Medulla oblongata (tissue), 1 donor: Measurements from ENCODE around the gene CRCP.

Experiments
- DNase-seq: peaks from one replicate; pipeline ENCODE4 v3.0.0-alpha.2; 2015; ENCODE audit errors: extremely low spot score

CRCP gene

GRCh38 chr7:66189695-66190503, 75.3 kb downstream of the CRCP start:
- DNase-seq: no peak

DNA sequence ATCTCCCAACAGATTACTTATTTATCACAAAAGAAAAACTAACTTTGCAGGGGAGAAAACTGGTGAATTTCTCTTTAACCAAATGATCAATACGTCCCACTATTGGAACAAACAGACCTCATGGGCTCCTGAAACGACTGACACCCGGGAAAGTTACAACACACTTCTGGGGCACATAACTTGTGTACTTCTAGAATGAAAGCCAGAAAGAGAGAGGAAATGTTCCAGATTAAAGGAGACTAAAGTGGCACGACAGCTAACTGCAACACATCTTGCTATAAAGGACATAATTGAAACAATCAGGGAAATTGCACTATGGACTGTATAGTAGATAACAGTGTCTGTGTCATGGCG, 75.8 kb downstream of the CRCP start:
- DNase-seq: no peak

GRCh38 chr7:66193146-66193725, 78.6 kb downstream of the CRCP start:
- DNase-seq: no peak

GRCh38 chr7:66198469-66198868, 83.8 kb downstream of the CRCP start:
- no peak for DNase-seq

DNA sequence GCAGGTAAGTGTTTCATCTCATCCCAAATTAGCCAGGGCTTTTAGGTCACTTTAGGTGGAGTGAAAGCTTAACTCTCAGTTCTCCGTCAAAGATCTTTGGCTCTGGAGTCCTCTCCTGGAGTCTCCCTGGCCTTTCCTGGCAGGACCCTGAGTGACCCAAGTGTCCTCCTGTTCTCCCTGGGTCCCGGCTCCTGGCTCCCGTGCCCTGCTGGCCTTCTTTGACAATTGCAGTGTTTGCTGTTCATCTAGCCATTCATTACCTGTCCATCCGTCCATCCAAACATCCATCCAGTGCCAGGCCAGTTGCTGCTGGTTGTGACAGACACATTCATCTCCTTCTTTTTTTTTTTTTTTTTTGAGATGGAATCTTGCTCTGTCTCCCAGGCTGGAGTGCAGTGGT, 84.3 kb downstream of the CRCP start:
- DNase-seq: no peak

GRCh38 chr7:66202441-66202840, 87.8 kb downstream of the CRCP start:
- DNase-seq: no peak
